HUDEP-2 (cell line): ENCODE results near the gene GAD2.

Source experiments
- DNase-seq, 76 experiments: peaks; one replicate each; lab custom pipeline; 2025; ENCODE audit not compliant: unreplicated experiment in 76 of 76; lab: John Stamatoyannopoulos, UW

The GAD2 gene

GRCh38 chr10:26216585-26217395 lies at the start of gene GAD2:
GAD2 (plus strand) TSS chr10:26216774; CDS start chr10:26216810, 36 bp downstream.
- DNase-seq, result no peak

GRCh38 chr10:26169466-26169865 lies 47.1 kb upstream of the GAD2 start:
- no peak for DNase-seq

GRCh38 chr10:26172131-26172530 lies 44.4 kb upstream of the GAD2 start:
- DNase-seq, result no peak

- DNase-seq, result no peak
Measured at GRCh38 chr10:26173837-26174236, 42.7 kb upstream of the GAD2 start.

- no peak for DNase-seq
Measured at GRCh38 chr10:26177341-26177740, 39.2 kb upstream of the GAD2 start.

GRCh38 chr10:26194275-26194674 lies 22.3 kb upstream of the GAD2 start:
- no peak for DNase-seq

- DNase-seq, result no peak
Measured at GRCh38 chr10:26197248-26197647, 19.3 kb upstream of the GAD2 start.

GRCh38 chr10:26198119-26198518 lies 18.5 kb upstream of the GAD2 start:
- DNase-seq, result no peak

GRCh38 chr10:26199841-26200240 lies 16.7 kb upstream of the GAD2 start:
- no peak for DNase-seq

- DNase-seq, result no peak
Measured at GRCh38 chr10:26205223-26205622, 11.4 kb upstream of the GAD2 start.

GRCh38 chr10:26211781-26212444 lies 4.7 kb upstream of the GAD2 start:
- DNase-seq, result no peak

GRCh38 chr10:26212511-26212910 lies 4.1 kb upstream of the GAD2 start:
- no peak for DNase-seq

- no peak for DNase-seq
Measured at GRCh38 chr10:26213157-26213800, 3.3 kb upstream of the GAD2 start.

- DNase-seq, result no peak
Measured at GRCh38 chr10:26214004-26214403, 2.6 kb upstream of the GAD2 start.

GRCh38 chr10:26214551-26215395 lies 1.8 kb upstream of the GAD2 start:
- no peak for DNase-seq

- no peak for DNase-seq
Measured at GRCh38 chr10:26215396-26215934, 1.1 kb upstream of the GAD2 start.

- peak in 4 of 76 experiments; percentile 0 to 5 (median 2) for DNase-seq
Measured at GRCh38 chr10:26215935-26216584, 514 bp upstream of the GAD2 start.

- DNase-seq, result no peak
Measured at GRCh38 chr10:26217396-26218086, 967 bp downstream of the GAD2 start.

- no peak for DNase-seq
Measured at GRCh38 chr10:26219676-26220075, 3.1 kb downstream of the GAD2 start.
